Loucy (cell line): ENCODE results near the gene SERPINB12.

Source experiments
- EZH2phosphoT487 ChIP-seq: fragments of 200-600 bp; IDR thresholded peaks from 2 replicates; pipeline ENCODE4 v1.6.1; 2018; ENCODE audit warnings: antibody characterized with exemption, mild to moderate bottlenecking, moderate library complexity, borderline replicate concordance
- TF ChIP-seq, protein P1 (sequence below): fragments of 200-600 bp; sonication (generic); conservative IDR thresholded peaks from 2 replicates; pipeline ENCODE4 v1.5.1; 2014; ENCODE audit warnings: mild to moderate bottlenecking, antibody characterized with exemption, low read length

DNA sequence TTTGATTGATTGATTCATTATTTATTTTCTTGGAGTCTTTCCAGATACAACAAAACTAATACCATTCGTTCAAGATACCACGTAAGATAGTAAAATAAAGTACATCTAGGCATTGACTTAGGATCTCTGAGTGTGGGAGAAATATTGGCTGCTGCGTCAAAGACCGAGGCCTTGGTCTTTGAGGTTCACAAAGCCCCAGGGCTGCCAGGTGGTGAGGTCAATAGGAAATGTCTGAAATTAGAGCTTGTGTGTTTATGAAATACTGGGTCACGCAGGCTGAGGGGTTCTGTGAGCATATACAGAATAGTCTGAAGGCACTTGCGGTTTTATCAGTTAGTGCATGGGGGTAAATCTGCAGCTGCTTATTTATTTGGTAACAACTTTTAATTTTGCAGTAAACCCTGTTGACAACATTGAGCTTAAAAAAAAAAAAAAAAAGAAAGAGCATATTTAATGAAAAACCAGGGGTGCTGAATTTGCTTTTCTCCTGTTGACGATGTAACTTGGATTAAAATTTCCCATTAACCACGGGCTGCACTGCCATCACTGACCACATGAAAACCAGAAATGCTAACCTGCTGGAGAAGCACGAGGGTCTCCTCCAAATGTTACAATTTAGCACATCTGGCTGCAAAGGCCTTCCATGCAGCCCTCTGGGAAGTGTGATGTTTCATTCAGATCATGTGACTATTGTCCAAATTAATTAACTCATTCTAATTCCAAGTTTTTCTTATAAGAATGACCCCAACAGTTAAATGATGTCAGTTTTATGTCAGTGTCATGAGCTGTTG lies 27.1 kb upstream of the SERPINB12 start:
- TF ChIP-seq, protein P1, sequence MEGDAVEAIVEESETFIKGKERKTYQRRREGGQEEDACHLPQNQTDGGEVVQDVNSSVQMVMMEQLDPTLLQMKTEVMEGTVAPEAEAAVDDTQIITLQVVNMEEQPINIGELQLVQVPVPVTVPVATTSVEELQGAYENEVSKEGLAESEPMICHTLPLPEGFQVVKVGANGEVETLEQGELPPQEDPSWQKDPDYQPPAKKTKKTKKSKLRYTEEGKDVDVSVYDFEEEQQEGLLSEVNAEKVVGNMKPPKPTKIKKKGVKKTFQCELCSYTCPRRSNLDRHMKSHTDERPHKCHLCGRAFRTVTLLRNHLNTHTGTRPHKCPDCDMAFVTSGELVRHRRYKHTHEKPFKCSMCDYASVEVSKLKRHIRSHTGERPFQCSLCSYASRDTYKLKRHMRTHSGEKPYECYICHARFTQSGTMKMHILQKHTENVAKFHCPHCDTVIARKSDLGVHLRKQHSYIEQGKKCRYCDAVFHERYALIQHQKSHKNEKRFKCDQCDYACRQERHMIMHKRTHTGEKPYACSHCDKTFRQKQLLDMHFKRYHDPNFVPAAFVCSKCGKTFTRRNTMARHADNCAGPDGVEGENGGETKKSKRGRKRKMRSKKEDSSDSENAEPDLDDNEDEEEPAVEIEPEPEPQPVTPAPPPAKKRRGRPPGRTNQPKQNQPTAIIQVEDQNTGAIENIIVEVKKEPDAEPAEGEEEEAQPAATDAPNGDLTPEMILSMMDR = peak; percentile 35
- no peak for TF ChIP-seq EZH2phosphoT487
